Stimulated activated CD4-positive, alpha-beta T cell treated with anti-CD3 and anti-CD28 coated beads, Interleukin-12 subunit alpha, Interleukin-12 subunit beta, amount 100 ng/mL, for 48 hours (primary cell): ENCODE data around the gene SCIN.

Source experiments
- DNase-seq, 3 donors: peaks; one replicate each; pipeline ENCODE4 v3.0.0-alpha.2; 2020; ENCODE audit warnings: low read depth in 2 of 3, low spot score in 1 of 3

The SCIN gene

DNA sequence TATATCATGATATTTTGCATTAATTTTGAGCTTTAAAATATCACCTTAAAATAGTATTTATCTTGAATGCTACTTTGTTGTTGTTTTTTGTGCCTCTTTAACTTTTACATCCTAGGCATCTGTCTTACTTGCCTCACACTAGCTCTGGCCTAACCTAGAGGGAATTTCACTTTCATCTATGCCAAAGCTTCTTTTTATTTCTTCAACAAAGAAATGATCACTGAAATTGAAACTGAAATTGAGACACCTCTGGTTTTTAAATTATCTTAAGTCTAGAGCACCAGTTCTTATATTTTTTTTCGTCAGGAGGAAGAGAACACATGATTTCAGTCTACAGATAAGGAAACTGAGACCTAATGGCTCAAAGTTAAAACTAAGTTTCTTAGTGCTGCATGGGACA, 3.5 kb upstream of the SCIN start:
- no peak for DNase-seq

DNA sequence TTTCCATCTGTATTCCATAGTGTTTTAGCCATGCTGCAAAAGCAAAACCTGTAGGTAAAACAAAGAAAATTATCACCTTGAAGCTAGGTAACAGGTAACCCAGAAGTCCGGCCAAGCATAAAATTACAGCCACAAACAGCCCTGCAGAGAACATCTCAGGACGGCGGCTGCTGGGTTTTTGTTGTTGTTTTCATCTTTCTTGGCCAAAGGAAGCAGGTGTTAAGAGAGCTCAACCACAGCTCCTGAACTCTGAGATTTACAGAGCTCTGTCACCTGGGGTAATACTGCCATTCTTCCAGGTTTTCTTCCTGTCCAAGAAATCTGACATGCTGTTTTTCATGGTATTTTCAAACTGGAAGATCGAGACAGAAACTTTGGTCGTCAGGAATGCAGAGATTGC, 847 bp upstream of the SCIN start:
- no peak for DNase-seq

DNA sequence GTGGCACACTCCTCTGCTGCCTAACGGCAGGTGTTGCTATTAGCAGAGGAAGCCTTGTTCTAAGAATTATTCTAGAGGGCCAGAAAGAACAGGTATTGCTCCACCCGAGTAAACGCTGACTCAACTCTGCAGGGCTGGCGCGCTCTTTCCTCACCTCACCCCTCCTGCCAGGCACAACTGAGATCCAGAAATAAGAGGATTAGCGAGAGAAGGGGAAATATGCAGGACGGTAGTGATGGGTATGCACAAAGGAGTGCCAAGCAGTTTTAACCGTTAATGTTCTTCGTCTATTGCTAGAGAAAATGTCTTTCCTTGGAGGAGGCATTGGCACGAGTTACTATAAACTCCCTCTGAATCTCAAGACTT, 369 bp upstream of the SCIN start:
- no peak for DNase-seq

DNA sequence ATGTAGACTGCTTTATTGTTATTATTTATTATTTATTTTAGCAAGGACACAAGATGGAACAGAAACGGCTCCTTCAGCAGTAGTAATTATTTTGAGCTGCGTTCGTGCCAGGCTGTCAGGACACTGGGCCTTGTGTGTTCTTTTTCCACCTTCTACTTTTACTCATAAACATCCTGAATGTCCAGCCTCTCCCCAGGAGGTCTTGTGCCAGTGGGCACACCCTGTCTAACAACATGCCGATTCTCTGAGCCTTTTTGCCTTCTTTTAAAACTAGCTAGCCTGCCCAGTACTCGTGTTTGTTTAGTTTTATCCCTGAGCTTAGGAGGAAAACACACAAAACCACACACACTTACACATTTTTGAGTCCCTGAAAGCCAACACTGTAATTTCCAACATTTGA, 1.2 kb downstream of the SCIN start:
- DNase-seq = no peak

DNA sequence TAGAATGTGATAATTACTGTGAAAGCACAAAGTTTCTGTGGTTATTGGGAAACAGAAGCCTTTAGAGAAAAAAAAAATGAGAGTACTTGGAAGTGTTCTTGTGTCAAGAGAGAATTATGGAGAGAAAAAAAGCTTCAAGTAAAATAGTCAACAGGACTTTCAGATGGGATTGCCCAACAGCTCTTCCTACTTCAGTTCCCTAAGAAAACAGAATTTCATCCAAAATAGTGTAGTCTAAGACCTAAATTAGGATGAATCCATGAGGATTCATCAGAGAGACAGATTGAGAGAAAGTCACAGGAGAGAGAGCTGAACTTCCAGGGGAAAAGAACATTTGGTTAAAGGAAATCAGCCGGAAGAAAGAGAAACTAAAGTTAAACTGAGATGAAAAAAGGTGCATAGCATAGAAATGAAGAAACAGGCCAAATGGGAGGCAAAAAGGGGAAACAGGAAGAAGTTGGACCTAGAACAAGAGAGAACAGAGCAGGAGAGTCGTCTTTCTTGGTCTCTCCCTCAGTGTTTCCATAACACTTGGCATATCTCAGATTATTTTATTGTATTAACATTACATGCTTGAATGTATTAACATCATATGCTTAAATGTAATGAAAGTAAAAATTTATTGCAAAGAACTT, 2.5 kb downstream of the SCIN start:
- DNase-seq = no peak

DNA sequence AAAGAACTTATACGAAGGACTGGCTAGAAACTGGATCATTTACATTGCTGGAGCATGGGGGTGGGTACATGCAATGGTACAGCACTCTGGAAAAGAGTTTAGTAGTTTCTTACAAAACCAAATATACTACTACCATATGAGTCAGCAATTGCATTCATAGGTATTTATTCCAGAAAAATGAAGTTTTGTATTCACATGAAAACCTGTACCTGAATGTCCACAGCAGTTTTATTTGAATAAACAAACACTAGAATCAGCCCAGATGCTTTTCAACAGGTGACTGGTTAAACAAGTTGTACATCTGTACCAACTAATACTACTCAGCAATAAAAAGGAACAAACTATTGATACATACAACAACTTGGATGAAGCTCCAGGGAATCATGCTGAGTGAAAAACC, 3.4 kb downstream of the SCIN start:
- DNase-seq = no peak

DNA sequence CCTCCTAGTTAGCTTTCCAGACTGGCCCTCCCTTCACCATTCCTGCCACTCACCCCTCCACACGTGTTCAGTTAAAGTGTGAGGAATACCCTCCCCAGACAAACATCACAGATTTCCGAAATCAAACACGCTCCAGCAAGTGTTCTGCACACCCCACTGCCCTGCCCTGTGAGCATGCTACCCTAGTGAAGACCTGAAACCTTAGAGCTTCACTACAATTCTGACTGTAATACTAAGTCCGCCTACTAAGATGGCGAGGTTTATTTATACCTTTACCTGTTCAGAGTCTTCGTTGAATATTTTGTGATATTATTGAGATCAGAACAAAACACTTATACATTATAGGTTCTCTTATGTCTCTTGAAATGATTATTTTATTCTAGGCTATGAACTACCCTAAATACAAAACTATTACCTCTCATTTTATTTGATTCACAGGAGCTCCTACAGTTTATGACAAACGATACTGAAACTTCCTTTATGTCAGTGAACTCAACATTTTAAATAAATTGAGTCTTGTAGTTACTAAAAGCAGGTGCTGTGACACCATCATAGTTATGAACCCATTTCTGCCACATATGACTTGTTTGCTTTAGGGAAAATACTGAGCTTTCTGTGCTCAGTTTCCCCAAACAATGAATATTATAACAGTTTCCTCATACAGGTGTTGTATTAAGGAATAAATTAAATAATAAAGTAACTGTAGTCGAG, 8.6 kb downstream of the SCIN start:
- DNase-seq = no peak

DNA sequence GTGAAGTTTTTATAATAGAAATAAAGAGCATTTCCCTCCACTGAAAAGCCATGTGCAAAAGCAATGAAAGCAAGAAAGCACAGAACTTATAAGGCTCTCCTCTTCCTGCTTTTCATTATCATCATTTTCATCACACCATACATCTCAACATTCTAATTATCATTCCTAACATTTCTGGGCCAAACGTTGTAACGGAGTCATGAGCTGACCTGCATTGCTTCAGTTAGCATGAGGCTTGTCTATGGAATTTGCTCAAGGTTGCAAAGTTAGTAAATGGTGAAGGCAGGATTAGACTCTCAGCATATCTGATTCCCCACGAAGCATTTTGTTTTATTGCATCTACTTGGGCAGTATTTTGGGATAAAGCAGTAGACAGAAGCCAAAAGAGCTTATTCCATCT, 11.4 kb downstream of the SCIN start:
- DNase-seq = no peak

DNA sequence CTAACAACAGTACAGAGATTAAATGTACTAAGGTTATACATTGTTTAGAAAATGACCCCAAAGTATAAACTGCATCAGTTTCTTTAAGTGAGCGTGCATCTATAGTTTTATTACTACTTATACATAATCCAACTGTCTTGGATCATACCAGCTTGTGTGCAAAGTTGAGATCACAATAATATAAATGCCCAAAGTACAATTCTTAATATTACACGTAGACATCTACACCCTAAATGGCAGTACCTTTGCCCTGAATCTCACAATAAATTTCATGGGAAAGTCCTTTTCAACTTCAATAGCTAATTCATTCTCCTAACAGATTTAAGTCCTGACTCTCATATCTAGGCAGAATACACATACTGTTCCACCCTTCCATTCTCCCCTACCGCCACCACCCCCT, 11.8 kb downstream of the SCIN start:
- no peak for DNase-seq

DNA sequence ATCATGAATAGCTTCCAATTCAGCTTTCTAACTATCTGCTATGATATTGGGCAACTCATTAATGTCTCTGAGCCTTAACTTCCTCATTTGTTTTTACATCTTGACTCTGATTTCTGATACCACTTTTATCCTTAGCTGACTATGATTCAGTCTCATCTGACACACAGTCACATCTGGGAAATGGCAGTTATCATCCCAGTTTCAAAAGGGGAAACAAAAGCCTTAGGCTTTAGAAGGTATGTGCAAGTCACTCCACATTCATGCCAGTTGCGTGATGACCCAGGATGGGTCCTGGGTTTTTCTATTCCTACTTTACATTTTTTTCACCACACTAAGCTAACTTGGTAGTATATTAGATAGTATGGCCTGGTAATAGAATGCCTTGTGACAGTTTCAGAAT, 12.7 kb downstream of the SCIN start:
- DNase-seq = no peak

DNA sequence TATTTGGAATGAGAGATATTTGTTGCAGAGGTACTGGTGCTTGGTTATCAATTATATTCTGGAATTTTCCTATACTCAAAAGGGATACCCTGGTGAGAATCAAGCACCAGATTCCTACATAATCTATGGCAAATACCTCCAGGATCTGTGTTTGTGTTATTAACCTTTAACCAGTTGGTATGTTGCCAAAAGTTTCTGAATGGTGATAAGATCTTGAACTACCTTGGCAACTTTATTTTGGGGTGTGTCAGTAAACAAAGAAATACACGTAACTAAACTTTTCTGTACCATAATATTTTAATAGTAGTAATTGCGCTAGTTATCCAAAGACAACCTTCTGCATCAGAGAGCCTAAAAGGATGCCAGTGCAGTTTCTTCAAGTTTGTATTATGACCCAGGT, 13.4 kb downstream of the SCIN start:
- DNase-seq = no peak

DNA sequence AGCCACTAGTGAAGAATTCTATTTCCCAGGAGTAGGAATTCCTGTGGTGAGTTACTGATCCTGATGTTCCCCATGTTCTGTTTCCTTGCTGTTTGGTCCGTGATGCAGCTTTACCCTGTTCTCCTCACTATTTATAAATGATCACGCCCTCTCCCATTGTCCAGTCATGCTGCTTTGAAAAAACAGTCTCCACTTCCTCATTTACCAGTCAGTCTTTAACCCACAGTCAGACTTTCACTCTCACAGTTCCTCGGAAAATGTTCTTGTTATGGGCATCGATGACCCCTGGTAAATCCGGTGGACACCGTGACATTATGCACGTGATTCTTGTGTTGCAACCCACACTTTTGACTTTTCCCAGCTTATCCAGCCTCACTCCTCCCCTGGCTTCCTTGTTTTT, 14.4 kb downstream of the SCIN start:
- DNase-seq = no peak

DNA sequence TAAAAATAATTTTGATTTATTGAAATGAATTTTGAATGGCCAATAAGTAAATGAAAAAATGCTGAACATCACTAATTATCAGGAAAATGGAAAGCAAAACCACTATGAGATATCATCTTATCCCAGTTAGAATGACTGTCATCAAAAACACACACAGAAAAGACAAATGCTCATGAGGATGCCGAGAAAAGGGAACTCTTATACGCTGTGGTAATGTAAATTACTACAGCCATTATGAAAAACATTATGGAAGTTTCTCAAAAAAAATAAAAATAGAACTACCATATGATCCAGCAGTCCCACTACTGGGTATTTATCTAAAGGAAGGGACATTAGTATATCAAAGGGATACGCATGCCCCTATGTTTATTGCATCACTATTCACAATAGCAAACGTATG, 15.8 kb downstream of the SCIN start:
- DNase-seq = no peak

DNA sequence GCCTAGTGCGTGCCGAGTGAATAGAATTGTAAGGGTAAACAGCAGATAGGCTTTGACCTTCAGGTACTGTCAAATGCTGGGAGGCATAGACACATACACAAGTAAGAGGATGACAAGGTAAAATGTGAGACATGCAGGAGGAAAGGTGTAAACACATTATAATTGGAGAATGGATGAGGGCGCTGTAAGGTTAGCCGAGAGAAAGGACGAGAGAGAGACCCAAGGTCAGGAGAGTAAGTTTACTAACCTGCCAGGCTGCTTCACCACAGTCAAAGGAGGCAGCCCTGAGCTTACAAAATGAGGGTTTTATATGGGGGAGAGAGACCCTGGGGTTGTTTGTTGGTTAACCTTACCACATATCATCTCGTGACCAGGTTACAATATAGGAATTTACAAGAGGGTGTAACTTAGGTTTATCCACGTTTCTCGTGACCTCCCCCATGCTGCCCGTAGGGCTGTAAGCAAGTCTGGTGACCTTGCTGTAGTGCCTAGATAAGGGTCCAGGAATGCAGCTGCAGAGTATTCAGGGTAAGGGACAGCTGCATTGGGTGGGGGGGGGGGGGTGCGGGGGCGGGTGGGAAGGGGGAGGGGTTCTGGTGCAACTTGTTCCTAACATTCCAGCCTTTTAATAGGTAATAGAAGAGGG, 17.9 kb downstream of the SCIN start:
- no peak for DNase-seq

DNA sequence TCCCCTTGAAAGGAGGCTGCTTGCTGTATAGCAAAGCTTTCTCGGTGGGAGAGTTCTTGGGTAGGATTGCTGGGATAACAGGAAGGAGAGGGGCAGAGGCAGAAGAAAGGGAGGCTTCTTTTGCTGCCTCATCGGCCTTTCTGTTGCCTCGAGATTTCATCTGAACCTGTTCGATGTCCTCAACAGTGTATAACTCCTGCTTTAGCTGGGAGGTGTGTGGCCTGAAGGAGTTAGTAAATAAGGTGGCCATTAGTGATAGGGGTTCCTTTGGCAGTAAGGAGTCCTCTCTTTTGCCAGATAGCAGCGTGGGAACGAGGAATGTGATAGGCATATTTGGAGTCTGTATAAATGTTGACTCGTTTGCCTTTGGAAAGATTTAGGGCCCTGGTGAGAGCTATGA, 20.0 kb downstream of the SCIN start:
- DNase-seq = no peak

DNA sequence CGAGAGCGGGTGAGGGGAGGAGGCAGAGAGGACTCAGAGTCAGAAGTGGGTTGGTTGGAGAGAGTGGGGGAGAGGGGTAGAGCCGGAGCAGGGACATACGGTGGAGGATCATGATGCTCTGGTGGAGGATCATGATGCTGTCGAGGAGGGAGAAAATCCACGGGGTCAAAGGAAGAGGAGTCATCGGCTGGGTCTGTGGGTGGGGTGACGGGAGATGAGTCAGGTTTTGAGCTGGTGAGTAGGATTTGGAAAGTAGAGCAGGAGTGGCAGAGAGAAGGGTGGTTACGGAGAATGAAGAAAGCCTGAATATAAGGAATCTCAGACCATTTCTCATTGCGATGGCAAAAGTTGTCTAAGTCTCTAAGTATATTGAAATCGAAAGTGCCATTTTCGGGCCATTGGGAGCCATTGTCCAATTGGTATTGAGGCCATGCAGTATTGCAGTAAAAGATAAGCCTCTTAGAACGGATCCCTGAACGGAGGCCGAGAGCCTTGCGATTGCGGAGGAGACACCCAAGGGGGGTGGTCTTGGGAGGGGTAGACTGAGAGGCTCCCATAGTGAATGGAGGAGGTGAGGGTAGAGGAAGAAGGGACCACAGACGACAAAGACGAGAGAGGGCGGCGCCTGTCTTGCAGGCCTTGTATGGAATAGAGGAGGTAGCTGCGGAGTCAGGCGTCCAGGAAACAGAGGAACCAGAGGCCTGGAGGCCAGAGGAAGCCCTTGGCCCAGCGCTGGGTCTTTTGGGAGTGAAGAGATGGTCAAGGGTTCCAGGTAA, 23.8 kb downstream of the SCIN start:
- no peak for DNase-seq

DNA sequence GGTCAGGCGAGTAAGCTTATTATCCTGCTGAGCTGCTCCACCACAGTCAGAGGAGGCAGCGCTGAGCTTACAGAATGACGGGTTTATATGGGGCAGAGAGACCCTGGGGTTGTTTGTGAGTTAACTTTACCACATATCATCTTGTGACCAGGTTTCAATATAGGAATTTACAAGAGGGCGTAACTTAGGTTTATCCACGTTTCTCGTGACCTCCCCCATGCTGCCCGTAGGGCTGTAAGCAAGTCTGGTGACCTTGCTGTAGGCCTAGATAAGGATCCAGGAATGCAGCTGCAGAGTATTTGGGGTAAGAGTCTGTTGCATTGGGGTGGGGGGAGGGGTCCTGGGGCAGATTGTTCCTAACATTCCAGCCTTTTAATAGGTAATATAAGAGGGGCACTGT, 24.6 kb downstream of the SCIN start:
- DNase-seq = no peak

DNA sequence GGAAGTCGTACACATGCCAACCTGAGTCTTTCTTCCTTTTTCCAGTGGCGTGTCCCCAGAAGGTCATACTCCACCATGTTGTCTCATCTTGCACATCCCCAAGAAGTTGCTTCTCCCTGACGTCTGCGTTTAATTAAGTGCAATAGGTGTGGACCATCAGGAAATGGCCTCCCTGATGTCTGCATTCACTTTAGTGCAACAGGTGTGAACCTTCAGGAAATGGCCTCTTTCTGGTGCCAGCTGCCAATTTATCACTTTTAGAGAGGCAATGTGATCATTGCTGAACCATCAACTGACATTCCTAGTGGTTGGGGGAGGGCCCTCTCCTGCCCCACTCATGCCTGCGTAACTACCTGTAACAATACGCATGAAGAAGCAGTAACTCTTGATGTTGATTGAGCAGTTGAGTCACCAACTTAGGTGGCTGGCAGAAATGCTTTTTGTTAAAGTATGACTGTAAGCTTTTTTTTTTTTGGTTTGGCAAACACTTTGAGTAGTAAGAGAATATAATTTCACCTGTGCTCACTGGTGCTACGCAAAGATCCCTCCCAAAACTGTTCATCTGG, 25.8 kb downstream of the SCIN start:
- no peak for DNase-seq

DNA sequence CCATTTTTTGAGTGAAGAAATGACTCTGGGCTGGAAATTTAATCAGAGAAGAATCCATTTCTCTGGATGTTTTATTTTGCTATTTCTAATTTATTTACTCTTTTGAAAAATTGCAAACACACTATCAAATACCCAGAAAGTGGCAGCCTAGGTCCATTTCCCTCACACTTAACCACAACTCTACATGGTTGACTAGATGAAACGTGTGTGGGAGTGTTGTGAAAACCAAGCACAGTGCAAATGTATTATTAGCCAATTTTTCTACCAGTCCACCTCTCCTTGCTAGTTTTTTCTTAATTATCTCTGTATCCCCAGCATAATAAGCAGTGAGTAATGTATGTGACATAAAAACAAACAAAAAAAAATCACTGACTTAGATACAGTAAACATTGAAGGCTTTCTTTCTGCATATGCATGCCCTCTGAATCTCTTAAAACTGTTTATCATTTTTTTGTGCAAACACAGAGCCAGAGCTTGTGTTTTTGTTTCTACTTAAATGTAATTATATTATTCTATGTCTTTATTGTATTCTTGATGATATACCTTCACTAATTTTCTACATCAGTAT, 30.9 kb downstream of the SCIN start:
- no peak for DNase-seq

DNA sequence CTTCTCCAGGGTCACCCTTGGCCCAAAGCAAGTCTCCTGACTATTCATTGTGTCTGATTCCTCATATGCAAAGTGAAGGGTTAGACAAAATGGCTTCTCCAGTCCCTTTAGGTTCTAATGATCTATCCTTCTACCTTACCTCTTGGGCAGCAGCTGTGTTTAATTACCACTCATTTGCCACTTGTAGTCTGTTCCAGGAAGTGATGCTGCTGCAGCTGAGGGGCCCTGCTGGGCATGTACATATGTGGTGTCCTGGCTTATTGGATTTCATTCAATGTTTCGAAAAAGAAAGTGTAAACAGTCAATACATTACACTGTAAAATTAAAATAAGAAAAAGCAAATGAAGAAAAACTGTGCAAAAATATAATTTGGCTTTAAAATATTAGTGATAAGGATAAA, 36.6 kb downstream of the SCIN start:
- DNase-seq = no peak

DNA sequence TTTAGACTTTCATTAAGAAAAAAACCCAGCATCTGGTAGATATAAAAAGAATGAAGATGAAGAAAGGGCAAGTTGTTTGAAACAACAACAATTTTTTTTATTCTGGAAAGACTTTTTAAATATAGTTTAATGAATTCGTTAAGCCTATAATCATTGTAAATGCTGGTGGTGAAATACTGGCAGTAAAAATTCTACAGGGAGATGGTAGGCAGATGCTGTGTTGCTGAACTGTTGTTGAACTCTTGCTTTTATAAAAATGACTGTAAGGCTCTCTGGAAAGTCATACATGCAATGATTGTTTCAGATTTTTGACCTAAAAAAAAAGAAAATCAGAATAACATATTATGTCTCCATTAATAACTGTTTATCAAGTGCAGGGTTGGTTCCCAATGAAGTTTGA, 39.0 kb downstream of the SCIN start:
- no peak for DNase-seq
